H9 (cell line): Measurements from ENCODE around the gene CDO1. TPM values are rescaled to one million over a fixed set of nuclear protein-coding genes. Genes with fewer than 3 reads are reported as not detected.

Source experiments
- DNase-seq: peaks from one replicate; pipeline ENCODE4 v3.0.0-alpha.2; 2017
- H2AFZ ChIP-seq: one replicate; pipeline ENCODE4 v1.6.1; 2013; ENCODE audit warnings: mild to moderate bottlenecking, low read length, control low read depth, moderate library complexity
- H2AK5ac ChIP-seq: 2 replicates; pipeline ENCODE4 v1.6.1; 2013; ENCODE audit warnings: low read length, control low read depth, mixed read lengths; ENCODE audit not compliant: insufficient read length
- H2BK120ac ChIP-seq: one replicate; pipeline ENCODE4 v1.6.1; 2013; ENCODE audit warnings: low read depth, mild to moderate bottlenecking, low read length, control low read depth, inconsistent platforms; ENCODE audit not compliant: poor library complexity, severe bottlenecking
- H2BK12ac ChIP-seq: 2 replicates; pipeline ENCODE4 v1.6.1; 2013; ENCODE audit warnings: low read length, control low read depth, mixed read lengths, low read depth; ENCODE audit not compliant: insufficient read length
- H2BK15ac ChIP-seq: 2 replicates; pipeline ENCODE4 v1.6.1; 2013; ENCODE audit warnings: low read depth, low read length, control low read depth
- H2BK20ac ChIP-seq: one replicate; pipeline ENCODE4 v1.6.1; 2013; ENCODE audit warnings: low read depth, mild to moderate bottlenecking, low read length, control low read depth, inconsistent platforms; ENCODE audit not compliant: poor library complexity, severe bottlenecking
- H2BK5ac ChIP-seq: 2 replicates; pipeline ENCODE4 v1.6.1; 2013; ENCODE audit warnings: low read length, control low read depth, mixed read lengths; ENCODE audit not compliant: insufficient read length
- H3K14ac ChIP-seq: 2 replicates; pipeline ENCODE4 v1.6.1; 2013; ENCODE audit warnings: low read length, control low read depth; ENCODE audit not compliant: insufficient read depth
- H3K18ac ChIP-seq: 2 replicates; pipeline ENCODE4 v1.6.1; 2013; ENCODE audit warnings: low read depth, mild to moderate bottlenecking, mixed read lengths, low read length, control low read depth; ENCODE audit not compliant: insufficient read length
- H3K23ac ChIP-seq: 2 replicates; pipeline ENCODE4 v1.6.1; 2013; ENCODE audit warnings: low read length, control low read depth, mixed read lengths, low read depth; ENCODE audit not compliant: insufficient read length
- H3K23me2 ChIP-seq: 2 replicates; pipeline ENCODE4 v1.6.1; 2013; ENCODE audit warnings: low read depth, mild to moderate bottlenecking, mixed read lengths, low read length, control low read depth; ENCODE audit not compliant: insufficient read length, poor library complexity, severe bottlenecking
- H3K27ac ChIP-seq: 2 replicates; pipeline ENCODE4 v1.5.1; 2013; ENCODE audit warnings: low read length, control low read depth, mixed read lengths, low read depth; ENCODE audit not compliant: insufficient read length
- H3K27me3 ChIP-seq: 2 replicates; pipeline ENCODE4 v1.6.1; 2013; ENCODE audit warnings: low read length, control low read depth, inconsistent platforms; ENCODE audit not compliant: insufficient read depth
- H3K4ac ChIP-seq: 2 replicates; pipeline ENCODE4 v1.6.1; 2013; ENCODE audit warnings: low read depth, mild to moderate bottlenecking, control low read depth, inconsistent platforms, low read length, moderate library complexity
- H3K4me1 ChIP-seq: 2 replicates; pipeline ENCODE4 v1.6.1; 2013; ENCODE audit warnings: low read length, control low read depth, inconsistent platforms; ENCODE audit not compliant: insufficient read depth
- H3K4me2 ChIP-seq: 2 replicates; pipeline ENCODE4 v1.6.1; 2013; ENCODE audit warnings: low read length, control low read depth, mixed read lengths; ENCODE audit not compliant: insufficient read length, insufficient read depth
- H3K56ac ChIP-seq: 2 replicates; pipeline ENCODE4 v1.6.1; 2013; ENCODE audit warnings: low read depth, mild to moderate bottlenecking, mixed read lengths, low read length, control low read depth; ENCODE audit not compliant: insufficient read length
- H3K79me1 ChIP-seq: 2 replicates; pipeline ENCODE4 v1.6.1; 2013; ENCODE audit warnings: low read depth, mild to moderate bottlenecking, moderate library complexity, low read length, control low read depth, inconsistent platforms; ENCODE audit not compliant: insufficient read depth, poor library complexity, severe bottlenecking
- H3K79me2 ChIP-seq: 2 replicates; pipeline ENCODE4 v1.6.1; 2013; ENCODE audit warnings: low read length, control low read depth, inconsistent platforms; ENCODE audit not compliant: insufficient read depth
- H3K9ac ChIP-seq: 2 replicates; pipeline ENCODE4 v1.6.1; 2013; ENCODE audit warnings: low read length, control low read depth, mixed read lengths; ENCODE audit not compliant: insufficient read length; ENCODE audit errors: extremely low read depth
- H3K9me3 ChIP-seq: one replicate; pipeline ENCODE4 v1.6.1; 2013; ENCODE audit warnings: low read depth, low read length, inconsistent platforms; ENCODE audit not compliant: control insufficient read depth
- H3T11ph ChIP-seq: one replicate; pipeline ENCODE4 v1.6.1; 2013; ENCODE audit warnings: mild to moderate bottlenecking, low read length, control low read depth, inconsistent platforms
- H4K20me1 ChIP-seq: one replicate; pipeline ENCODE4 v1.6.1; 2013; ENCODE audit not compliant: control insufficient read depth, insufficient read length, insufficient read depth
- H4K5ac ChIP-seq: 2 replicates; pipeline ENCODE4 v1.6.1; 2013; ENCODE audit warnings: low read depth, mild to moderate bottlenecking, mixed read lengths, low read length, control low read depth; ENCODE audit not compliant: insufficient read length
- H4K8ac ChIP-seq: replicated peaks from 2 replicates; pipeline ENCODE4 v1.6.1; 2013; ENCODE audit warnings: low read length, control low read depth, mixed read lengths, low read depth; ENCODE audit not compliant: insufficient read length
- H4K91ac ChIP-seq: 2 replicates; pipeline ENCODE4 v1.6.1; 2013; ENCODE audit warnings: low read depth, mild to moderate bottlenecking, moderate library complexity, mixed read lengths, low read length, control low read depth; ENCODE audit not compliant: insufficient read length
- H3K27ac Mint-ChIP-seq, 3 experiments: 2 replicates in 2 of 3; 3 replicates in 1 of 3; pipeline ENCODE4 v1.8.0; 2020 to 2021; ENCODE audit warnings: mixed read lengths in 3 of 3, mild to moderate bottlenecking in 1 of 3, moderate library complexity in 1 of 3
- H3K27me3 Mint-ChIP-seq: 2 replicates; pipeline ENCODE4 v1.8.0; 2021; ENCODE audit warnings: low read depth, mild to moderate bottlenecking, moderate library complexity, mixed read lengths
- H3K36me3 Mint-ChIP-seq, 3 experiments: 2 replicates in 2 of 3; 3 replicates in 1 of 3; pipeline ENCODE4 v1.8.0; 2020 to 2021; ENCODE audit warnings: low read depth in 3 of 3, mixed read lengths in 3 of 3; ENCODE audit not compliant: insufficient read depth in 1 of 3
- H3K4me1 Mint-ChIP-seq, 2 experiments: 2 replicates each; pipeline ENCODE4 v1.8.0; 2020; ENCODE audit warnings: mixed read lengths in 2 of 2
- H3K4me3 Mint-ChIP-seq, 2 experiments: 2 replicates in 1 of 2; 3 replicates in 1 of 2; pipeline ENCODE4 v1.8.0; 2020 to 2021; ENCODE audit warnings: mild to moderate bottlenecking in 2 of 2, mixed read lengths in 2 of 2, moderate library complexity in 1 of 2
- H3K9me3 Mint-ChIP-seq, 2 experiments: 2 replicates in 1 of 2; 3 replicates in 1 of 2; pipeline ENCODE4 v1.8.0; 2020; ENCODE audit warnings: mild to moderate bottlenecking in 2 of 2, mixed read lengths in 2 of 2, moderate library complexity in 1 of 2
- CTCF ChIP-seq: fragments of 200-600 bp; sonication (generic); conservative IDR thresholded peaks from 3 replicates; pipeline ENCODE4 v1.8.0; 2021; ENCODE audit warnings: antibody characterized with exemption, mild to moderate bottlenecking
- WGBS: extraction: QIAGEN DNeasy Blood & Tissue Kit; methylation state at CpG from one replicate; pipeline ENCODE4 v1.1.7; 2013; ENCODE audit warnings: missing lambda C conversion rate, low lambda C conversion rate, mixed read lengths; ENCODE audit not compliant: insufficient read length; ENCODE audit errors: extremely low coverage; 5-methylcytosine and 5-hydroxymethylcytosine counted together
- total RNA-seq: library from RNA; stranded (reverse); gene quantifications from 2 replicates; pipeline ENCODE4 v1.2.1, GENCODE V29; 2021

CDO1 gene
- total RNA-seq, 1 experiment from 2014 or later: 11.2 TPM

DNA sequence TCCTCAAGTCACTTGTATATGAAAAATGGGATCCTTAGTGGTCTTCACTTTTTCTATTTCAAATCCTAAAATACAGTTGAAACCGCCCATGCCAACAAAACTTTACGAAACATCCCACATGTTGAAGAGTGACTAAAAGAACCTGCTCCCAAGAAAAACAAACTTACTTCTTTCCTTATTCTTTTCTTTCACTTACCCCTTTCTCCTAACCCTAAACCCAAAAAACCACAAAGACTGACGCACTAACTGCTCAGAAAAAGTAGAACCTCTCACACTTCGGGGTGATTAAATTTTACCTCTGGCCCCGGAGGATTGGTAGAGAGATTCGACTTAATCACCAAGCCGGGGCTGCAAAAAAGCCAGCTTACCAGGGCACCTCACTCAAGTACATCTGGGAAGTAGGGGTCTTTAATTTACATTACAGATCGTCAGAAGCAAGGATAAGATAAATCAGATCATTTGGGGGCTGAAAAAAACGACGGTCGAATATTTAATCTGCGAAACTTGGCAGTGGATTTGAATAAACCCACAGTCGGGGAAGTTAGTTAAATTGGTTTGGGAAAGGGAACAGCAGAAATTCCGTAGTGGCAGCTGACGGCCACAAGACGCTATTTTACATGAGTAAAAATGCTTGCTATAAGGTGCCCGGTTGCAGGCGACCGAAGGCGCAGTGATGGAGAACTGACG lies 1.3 kb downstream of the CDO1 start:
- Mint-ChIP-seq H3K9me3 (no peaks in the 10 kb centered on the region), H3K27me3 (peaks cover 31% of the 10 kb centered on the region), H3K27ac (no peak overlapping the region; a peak in 1 of 7 replicates), H3K36me3 (peaks cover 0 to 9% (median 0%) of the 10 kb centered on the region in 3 experiments; a peak in 4 of 7 replicates), H3K4me1 (peaks cover 18 to 22% of the 10 kb centered on the region in 2 experiments), H3K4me3 (peak overlapping the region; percentile 92 to 96)
- Histone ChIP-seq H3K9me3 (no peaks in the 10 kb centered on the region), H4K8ac (no peak overlapping the region), H4K5ac (no peak overlapping the region), H2BK20ac (no peak overlapping the region), H3K4me1 (no peaks in the 10 kb centered on the region), H3K27ac (no peak overlapping the region), H3K9ac (no peak overlapping the region), H3K4me2 (peak overlapping the region; percentile 66), H2BK12ac (no peak overlapping the region), H2BK120ac (no peak overlapping the region), H4K20me1 (no peaks in the 10 kb centered on the region), H2AFZ (no peak overlapping the region), H3K23me2 (peaks cover 7% of the 10 kb centered on the region), H3K18ac (no peak overlapping the region), H2BK5ac (no peak overlapping the region), H3K27me3 (peaks cover 9% of the 10 kb centered on the region; the same call in 1 of the 2 replicates), H2BK15ac (no peak overlapping the region), H3K14ac (no peak overlapping the region), H2AK5ac (no peak overlapping the region), H4K91ac (no peak overlapping the region), H3K79me2 (no peaks in the 10 kb centered on the region), H3K56ac (no peak overlapping the region), H3K23ac (no peak overlapping the region), H3K4ac (no peak overlapping the region), H3T11ph (no peak overlapping the region), H3K79me1 (no peaks in the 10 kb centered on the region)
- peak; percentile 23; the same call in 2 of the 3 replicates for TF ChIP-seq CTCF
- WGBS: no CpG with 5 or more reads among the region's 21 CpGs
- no peak for DNase-seq
